Keratinocyte (primary cell): ENCODE data around the gene LAMB4. TPM values are rescaled to one million over a fixed set of nuclear protein-coding genes. Genes with fewer than 3 reads are reported as not detected.

Experiments used
- DNase-seq: peaks from one replicate; pipeline ENCODE4 v3.0.0-alpha.2; 2011; ENCODE audit warnings: low read depth, missing footprints, low spot score
- FAIRE-seq: peaks from 2 replicates; lab custom pipeline; 2011; peaks lifted over from hg19 to GRCh38; lab: Jason Lieb, UNC
- H2AFZ ChIP-seq: 2 replicates; pipeline ENCODE4 v1.6.0; 2012; ENCODE audit warnings: low read length, control low read depth, inconsistent platforms; ENCODE audit not compliant: control insufficient read depth
- H3K27ac ChIP-seq: 2 replicates; pipeline ENCODE4 v1.5.1; 2011; ENCODE audit warnings: low read length; ENCODE audit not compliant: control insufficient read depth, insufficient read depth
- H3K27me3 ChIP-seq: 3 replicates; pipeline ENCODE4 v1.6.0; 2011; ENCODE audit warnings: low read length; ENCODE audit not compliant: control insufficient read depth, insufficient read depth; ENCODE audit errors: extremely low read depth
- H3K36me3 ChIP-seq, 2 experiments: 2 replicates in 1 of 2; 3 replicates in 1 of 2; pipeline ENCODE4 v1.5.1; 2011; ENCODE audit warnings: low read length in 2 of 2, mild to moderate bottlenecking in 1 of 2; ENCODE audit not compliant: control insufficient read depth in 2 of 2, insufficient read depth in 2 of 2; ENCODE audit errors: extremely low read depth in 1 of 2
- H3K4me1 ChIP-seq: 3 replicates; pipeline ENCODE4 v1.5.1; 2011; ENCODE audit warnings: low read length; ENCODE audit not compliant: control insufficient read depth, insufficient read depth; ENCODE audit errors: extremely low read depth
- H3K4me2 ChIP-seq: 3 replicates; pipeline ENCODE4 v1.6.0; 2011; ENCODE audit warnings: low read depth, low read length; ENCODE audit not compliant: control insufficient read depth, insufficient read depth; ENCODE audit errors: extremely low read depth
- H3K4me3 ChIP-seq, 3 experiments: fragments of 200-600 bp in 1 of 3; sonication (generic) in 1 of 3; 2 replicates in 2 of 3; 3 replicates in 1 of 3; pipeline ENCODE4 v1.5.1; 2011 to 2016; ENCODE audit warnings: low read length in 3 of 3, mild to moderate bottlenecking in 3 of 3, control low read depth in 2 of 3, inconsistent platforms in 1 of 3, low read depth in 1 of 3, mixed read lengths in 1 of 3, mixed run types in 1 of 3, moderate library complexity in 1 of 3; ENCODE audit not compliant: control insufficient read depth in 2 of 3, insufficient read depth in 2 of 3; ENCODE audit errors: extremely low read depth in 1 of 3
- H3K79me2 ChIP-seq: 2 replicates; pipeline ENCODE4 v1.6.0; 2012; ENCODE audit warnings: low read length; ENCODE audit not compliant: control insufficient read depth, insufficient read depth
- H3K9ac ChIP-seq: 3 replicates; pipeline ENCODE4 v1.6.0; 2011; ENCODE audit warnings: low read length; ENCODE audit not compliant: control insufficient read depth, insufficient read depth; ENCODE audit errors: extremely low read depth
- H3K9me1 ChIP-seq: 3 replicates; pipeline ENCODE4 v1.6.0; 2011; ENCODE audit warnings: low read length; ENCODE audit not compliant: control insufficient read depth, insufficient read depth; ENCODE audit errors: extremely low read depth
- H3K9me3 ChIP-seq: 2 replicates; pipeline ENCODE4 v1.5.1; 2012; ENCODE audit warnings: low read depth, low read length; ENCODE audit not compliant: control insufficient read depth
- H4K20me1 ChIP-seq: 3 replicates; pipeline ENCODE4 v1.6.0; 2011; ENCODE audit warnings: low read length; ENCODE audit not compliant: control insufficient read depth, insufficient read depth; ENCODE audit errors: extremely low read depth
- EZH2 ChIP-seq: IDR thresholded peaks from one replicate; pipeline ENCODE4 v1.6.1; 2012; ENCODE audit warnings: inconsistent platforms, mild to moderate bottlenecking, low read length, moderate library complexity
- dilution Hi-C: fragments of 300-500 bp; cut with MboI; formaldehyde crosslinking; loops from one replicate; pipeline ENCODE4 v1.7.0; 2020; ENCODE audit warnings: low sequenced_read_pairs; ENCODE audit not compliant: extremely low pct_ligation_motif_present
- polyA plus RNA-seq, 5 experiments: library from polyadenylated mRNA; depleted of rRNA in 3 of 5; stranded (reverse) in 3 of 5; stranded (forward) in 1 of 5; unstranded in 1 of 5; fragments of >200 nt; gene quantifications; 1 replicate in 1 of 5; 2 replicates in 3 of 5; 3 replicates in 1 of 5; pipeline versions ENCODE4 v1.2.1 to v1.2.3, GENCODE V29; 2011 to 2012; ENCODE audit warnings: missing spikeins in 2 of 5, low read depth in 1 of 5, low replicate concordance in 1 of 5
- TF ChIP-seq, protein P1 (sequence below), 3 experiments: IDR thresholded peaks in 1 of 3; conservative IDR thresholded peaks in 1 of 3; optimal IDR thresholded peaks in 1 of 3; 2 replicates in 2 of 3; 3 replicates in 1 of 3; pipeline versions ENCODE3 to v1.5.1; 2011; ENCODE audit warnings: low read length in 3 of 3, mild to moderate bottlenecking in 3 of 3, moderate library complexity in 2 of 3, control low read depth in 1 of 3, inconsistent platforms in 1 of 3; ENCODE audit not compliant: insufficient read depth in 2 of 3; ENCODE audit errors: extremely low read depth in 1 of 3

LAMB4 gene
- polyA plus RNA-seq, 1 donor (not counting 4 experiments of a cell fraction or from before 2014, with no cell fraction given) = 3.7 TPM

DNA sequence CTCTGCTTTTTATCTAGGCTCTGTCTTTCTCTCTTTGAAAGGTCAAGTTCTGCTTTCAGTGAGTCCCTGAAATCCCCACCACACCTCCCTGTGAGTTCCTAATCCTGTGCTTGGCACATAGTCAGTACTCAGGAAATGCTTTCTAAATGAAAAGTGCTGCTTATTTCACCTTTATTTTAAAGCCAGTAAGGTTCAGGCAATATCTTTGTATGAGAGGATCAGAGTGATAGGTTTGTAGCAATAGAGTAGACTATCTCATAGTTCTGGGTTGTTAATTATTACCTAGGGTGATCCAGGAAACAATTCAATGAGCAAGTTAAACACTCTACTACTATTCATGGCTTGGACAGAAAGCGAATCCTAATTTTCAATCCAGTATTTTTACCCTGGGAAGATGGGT is 119.8 kb downstream of the LAMB4 start:
- H3K27ac ChIP-seq = no peak overlapping the region
- H3K4me1 ChIP-seq = peaks cover 9% of the 10 kb centered on the region
- DNase-seq = no peak
- FAIRE-seq = no peak
- H2AFZ ChIP-seq = no peak overlapping the region
- H3K9me1 ChIP-seq = no peaks in the 10 kb centered on the region
- no peak overlapping the region for H3K9ac ChIP-seq
- no peaks in the 10 kb centered on the region for H3K36me3 ChIP-seq
- no peaks in the 10 kb centered on the region for H3K27me3 ChIP-seq
- H3K4me3 ChIP-seq = no peak overlapping the region
- no peak for TF ChIP-seq EZH2
- TF ChIP-seq, protein P1, sequence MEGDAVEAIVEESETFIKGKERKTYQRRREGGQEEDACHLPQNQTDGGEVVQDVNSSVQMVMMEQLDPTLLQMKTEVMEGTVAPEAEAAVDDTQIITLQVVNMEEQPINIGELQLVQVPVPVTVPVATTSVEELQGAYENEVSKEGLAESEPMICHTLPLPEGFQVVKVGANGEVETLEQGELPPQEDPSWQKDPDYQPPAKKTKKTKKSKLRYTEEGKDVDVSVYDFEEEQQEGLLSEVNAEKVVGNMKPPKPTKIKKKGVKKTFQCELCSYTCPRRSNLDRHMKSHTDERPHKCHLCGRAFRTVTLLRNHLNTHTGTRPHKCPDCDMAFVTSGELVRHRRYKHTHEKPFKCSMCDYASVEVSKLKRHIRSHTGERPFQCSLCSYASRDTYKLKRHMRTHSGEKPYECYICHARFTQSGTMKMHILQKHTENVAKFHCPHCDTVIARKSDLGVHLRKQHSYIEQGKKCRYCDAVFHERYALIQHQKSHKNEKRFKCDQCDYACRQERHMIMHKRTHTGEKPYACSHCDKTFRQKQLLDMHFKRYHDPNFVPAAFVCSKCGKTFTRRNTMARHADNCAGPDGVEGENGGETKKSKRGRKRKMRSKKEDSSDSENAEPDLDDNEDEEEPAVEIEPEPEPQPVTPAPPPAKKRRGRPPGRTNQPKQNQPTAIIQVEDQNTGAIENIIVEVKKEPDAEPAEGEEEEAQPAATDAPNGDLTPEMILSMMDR (optimal IDR thresholded peaks at IDR 0.05 in 1 of 3, IDR thresholded peaks at IDR 0.05 in 1 of 3, conservative IDR thresholded peaks at IDR 0.05 in 1 of 3; ENCODE audit: extremely low read depth in 1 of 3, insufficient read depth in 2 of 3, low read length in 3 of 3) = no peak
- no peaks in the 10 kb centered on the region for H3K79me2 ChIP-seq
- H4K20me1 ChIP-seq = no peaks in the 10 kb centered on the region
- H3K9me3 ChIP-seq = no peaks in the 10 kb centered on the region
- H3K4me2 ChIP-seq = no peak overlapping the region
- dilution Hi-C loops = no loop called here

DNA sequence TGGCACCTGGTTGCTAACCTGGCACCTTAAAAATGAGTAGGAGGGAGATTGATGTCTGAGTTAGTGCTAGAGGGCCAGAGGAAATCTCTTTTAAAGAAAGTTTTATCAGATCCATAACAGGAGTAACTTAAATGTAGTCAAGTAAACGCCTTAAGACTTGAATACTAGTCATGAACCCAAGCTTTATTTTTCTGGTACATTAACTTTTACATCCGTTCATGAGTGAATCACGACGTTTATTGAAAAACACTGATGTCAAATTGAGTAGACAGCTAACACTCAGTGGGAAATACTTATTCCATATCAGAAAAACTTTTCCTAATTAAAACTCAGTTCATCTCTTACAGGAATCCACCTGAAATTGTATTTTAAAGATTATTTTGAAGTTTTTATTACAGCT is 120.3 kb downstream of the LAMB4 start:
- no peaks in the 10 kb centered on the region for H3K79me2 ChIP-seq
- H3K27ac ChIP-seq = no peak overlapping the region
- no peaks in the 10 kb centered on the region for H3K9me3 ChIP-seq
- TF ChIP-seq EZH2 = no peak
- TF ChIP-seq, protein P1 (optimal IDR thresholded peaks at IDR 0.05 in 1 of 3, IDR thresholded peaks at IDR 0.05 in 1 of 3, conservative IDR thresholded peaks at IDR 0.05 in 1 of 3; ENCODE audit: extremely low read depth in 1 of 3, insufficient read depth in 2 of 3, low read length in 3 of 3) = no peak
- DNase-seq (no peak), FAIRE-seq (no peak)
- dilution Hi-C loops = no loop called here
- no peaks in the 10 kb centered on the region for H3K36me3 ChIP-seq
- H4K20me1 ChIP-seq = no peaks in the 10 kb centered on the region
- H3K9ac ChIP-seq = no peak overlapping the region
- no peak overlapping the region for H3K4me3 ChIP-seq
- H3K4me2 ChIP-seq = no peak overlapping the region
- H2AFZ ChIP-seq = no peak overlapping the region
- H3K9me1 ChIP-seq = no peaks in the 10 kb centered on the region
- no peaks in the 10 kb centered on the region for H3K27me3 ChIP-seq
- H3K4me1 ChIP-seq = peaks cover 5% of the 10 kb centered on the region
